A549 (cell line): ENCODE results near the gene UST. TPM values are rescaled to one million over a fixed set of nuclear protein-coding genes. Genes with fewer than 3 reads are reported as not detected.

ENCODE experiments used
- ATAC-seq, 2 experiments: fragments of 200-7000 bp in 1 of 2; fragments of >200 bp in 1 of 2; cut with Nextera tagmentation in 1 of 2; cut with Tn5 transposase in 1 of 2; 3 replicates each; pipeline versions ENCODE4 v1.8.0 to v1.9.1; 2018 to 2020; ENCODE audit warnings: mild to moderate bottlenecking in 1 of 2, moderate library complexity in 1 of 2
- CTCF ChIA-PET: fragments of 300-600 bp; sonication (Branson Sonifier 250); formaldehyde crosslinking; extraction: SDS; loops from one replicate; lab custom pipeline; 2021; ENCODE audit warnings: antibody characterized with exemption, inconsistent platforms; lab: Yijun Ruan, JAX
- POLR2A ChIA-PET: fragments of 350-600 bp; formaldehyde crosslinking; extraction: SDS; loops from one replicate; lab custom pipeline; 2021; ENCODE audit warnings: antibody characterized with exemption, inconsistent platforms; lab: Yijun Ruan, JAX
- DNase-seq, 2 experiments: peaks; one replicate each; pipeline versions ENCODE4 v3.0.0 to v3.0.0-alpha.2; 2011 to 2016; ENCODE audit warnings: low read depth in 1 of 2, low spot score in 1 of 2
- FAIRE-seq: peaks from 2 replicates; lab custom pipeline; 2011; peaks lifted over from hg19 to GRCh38; lab: Jason Lieb, UNC
- H3K27ac ChIP-seq, 2 experiments: fragments of >200 bp; sonication (Bioruptor Twin); formaldehyde crosslinking; 3 replicates each; pipeline ENCODE4 v1.5.1; 2016 to 2017
- H3K4me1 ChIP-seq: fragments of >200 bp; sonication (Bioruptor Twin); formaldehyde crosslinking; 3 replicates; pipeline ENCODE4 v1.6.1; 2016
- H3K4me2 ChIP-seq: fragments of >200 bp; sonication (Bioruptor Twin); formaldehyde crosslinking; 3 replicates; pipeline ENCODE4 v1.6.1; 2016
- H3K4me3 ChIP-seq: fragments of >200 bp; sonication (Bioruptor Twin); formaldehyde crosslinking; 3 replicates; pipeline ENCODE4 v1.5.1; 2016
- H3K9me3 ChIP-seq: fragments of >200 bp; sonication (Bioruptor Twin); formaldehyde crosslinking; 3 replicates; pipeline ENCODE4 v1.6.1; 2016
- BHLHE40 ChIP-seq: IDR thresholded peaks from 2 replicates; pipeline ENCODE4 v1.6.1; 2012; ENCODE audit warnings: low read depth, low read length, inconsistent platforms
- CBX8 ChIP-seq: fragments of 200-600 bp; sonication (generic); IDR thresholded peaks from 2 replicates; pipeline ENCODE4 v1.6.1; 2016
- CHD4 ChIP-seq: fragments of 200-600 bp; sonication (generic); IDR thresholded peaks from 2 replicates; pipeline ENCODE4 v1.6.1; 2016; ENCODE audit warnings: antibody characterized with exemption, mild to moderate bottlenecking, borderline replicate concordance
- EHMT2 ChIP-seq: fragments of 200-600 bp; sonication (generic); IDR thresholded peaks from 2 replicates; pipeline ENCODE4 v1.6.1; 2016; ENCODE audit warnings: antibody characterized with exemption, low read depth, mild to moderate bottlenecking, moderate library complexity
- ESRRA ChIP-seq: fragments of 150-350 bp; IDR thresholded peaks from 2 replicates; pipeline ENCODE4 v1.6.1; 2014; ENCODE audit warnings: mild to moderate bottlenecking, low read length, borderline replicate concordance
- HEYL ChIP-seq: fragments of 250-450 bp; sonication (Bioruptor Pico); IDR thresholded peaks from 2 replicates; pipeline ENCODE4 v1.8.0; 2021; ENCODE audit warnings: mild to moderate bottlenecking, moderate library complexity
- HOXA7 ChIP-seq: fragments of 250-450 bp; sonication (Bioruptor Pico); IDR thresholded peaks from 2 replicates; pipeline ENCODE4 v1.5.0; 2020; ENCODE audit warnings: mild to moderate bottlenecking, moderate library complexity
- HOXB5 ChIP-seq: fragments of 250-450 bp; sonication (Bioruptor Pico); IDR thresholded peaks from 2 replicates; pipeline ENCODE4 v1.5.0; 2020; ENCODE audit warnings: mild to moderate bottlenecking, moderate library complexity
- KDM5A ChIP-seq: fragments of 200-600 bp; sonication (generic); IDR thresholded peaks from 2 replicates; pipeline ENCODE4 v1.6.1; 2016; ENCODE audit warnings: antibody characterized with exemption, mild to moderate bottlenecking
- NPAS2 ChIP-seq: fragments of 250-450 bp; sonication (Bioruptor Pico); IDR thresholded peaks from 2 replicates; pipeline ENCODE4 v1.8.0; 2022; ENCODE audit warnings: mild to moderate bottlenecking, moderate library complexity, borderline replicate concordance
- NR3C1 ChIP-seq: fragments of >200 bp; sonication (Bioruptor Twin); formaldehyde crosslinking; IDR thresholded peaks from 3 replicates; pipeline ENCODE4 v1.6.1; 2017
- POLR2A ChIP-seq: IDR thresholded peaks from 2 replicates; pipeline ENCODE4 v1.6.1; 2012; ENCODE audit warnings: mild to moderate bottlenecking, low read length
- RARB ChIP-seq: fragments of 250-450 bp; sonication (Bioruptor Pico); IDR thresholded peaks from 2 replicates; pipeline ENCODE4 v1.8.0; 2021; ENCODE audit warnings: mild to moderate bottlenecking, moderate library complexity
- SMC3 ChIP-seq: fragments of >200 bp; sonication (Bioruptor Twin); formaldehyde crosslinking; IDR thresholded peaks from 3 replicates; pipeline ENCODE4 v1.6.1; 2018; ENCODE audit warnings: inconsistent platforms
- ZC3H11A ChIP-seq: fragments of 450-650 bp; IDR thresholded peaks from 2 replicates; pipeline ENCODE4 v1.6.1; 2014; ENCODE audit warnings: antibody characterized with exemption, mild to moderate bottlenecking
- ZFP36 ChIP-seq: fragments of 450-650 bp; IDR thresholded peaks from 2 replicates; pipeline ENCODE4 v1.6.1; 2014; ENCODE audit warnings: borderline replicate concordance; ENCODE audit not compliant: partially characterized antibody
- ZNF302 ChIP-seq: fragments of 250-450 bp; sonication (Bioruptor Pico); IDR thresholded peaks from 2 replicates; pipeline ENCODE4 v1.9.0; 2021; ENCODE audit warnings: inconsistent platforms, mild to moderate bottlenecking, moderate library complexity
- ZSCAN20 ChIP-seq: fragments of 250-450 bp; sonication (Bioruptor Pico); IDR thresholded peaks from 2 replicates; pipeline ENCODE4 v1.8.0; 2022; ENCODE audit warnings: mild to moderate bottlenecking, moderate library complexity
- WGBS: methylation state at CpG from one replicate; pipeline ENCODE4 v1.1.6; 2017; ENCODE audit errors: missing lambda C conversion rate; 5-methylcytosine and 5-hydroxymethylcytosine counted together
- polyA plus RNA-seq, 4 experiments: library from polyadenylated mRNA; depleted of rRNA in 3 of 4; stranded (reverse); fragments of >200 nt; fragmentation: RNase III in 1 of 4; extraction: RNeasy Plus Mini Kit Qiagen cat#74134 plus additional on column Dnase treatment in 1 of 4; gene quantifications; 2 replicates in 3 of 4; 3 replicates in 1 of 4; pipeline ENCODE4 v1.2.3, GENCODE V29; 2011 to 2017
- TF ChIP-seq, protein P1 (sequence below): fragments of 150-350 bp; IDR thresholded peaks from 2 replicates; pipeline ENCODE4 v1.6.1; 2014; ENCODE audit warnings: low read depth, mild to moderate bottlenecking, low read length
- TF ChIP-seq, protein P2 (sequence below): fragments of 250-450 bp; sonication (Bioruptor Pico); IDR thresholded peaks from 2 replicates; pipeline ENCODE4 v1.5.0; 2021; ENCODE audit warnings: mild to moderate bottlenecking, moderate library complexity, borderline replicate concordance

The UST gene
- polyA plus RNA-seq, 2 of the 4 experiments (the other 2 are of a cell fraction), result 0.54 to 1.7 TPM

DNA sequence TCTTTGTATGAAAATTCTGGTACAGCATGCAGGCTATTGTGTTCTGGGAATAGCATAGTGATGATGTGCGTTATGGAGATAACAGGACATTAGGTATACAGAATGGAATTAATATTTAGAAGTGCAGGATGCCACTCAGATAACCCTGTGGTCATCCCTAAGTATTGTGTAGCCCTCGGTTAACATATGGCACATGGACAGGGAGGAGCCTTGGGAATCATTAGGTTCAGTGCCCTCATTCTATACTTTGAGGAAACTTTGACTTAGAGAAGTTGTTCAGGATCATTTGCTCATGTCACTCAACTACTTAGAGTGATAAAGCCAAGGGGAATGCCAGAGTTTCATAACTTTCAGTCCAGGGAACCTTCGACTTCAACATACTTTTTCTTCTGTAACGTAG, 185.9 kb downstream of the UST start:
- ChIA-PET CTCF (no interaction called here), POLR2A (no interaction called here)

DNA sequence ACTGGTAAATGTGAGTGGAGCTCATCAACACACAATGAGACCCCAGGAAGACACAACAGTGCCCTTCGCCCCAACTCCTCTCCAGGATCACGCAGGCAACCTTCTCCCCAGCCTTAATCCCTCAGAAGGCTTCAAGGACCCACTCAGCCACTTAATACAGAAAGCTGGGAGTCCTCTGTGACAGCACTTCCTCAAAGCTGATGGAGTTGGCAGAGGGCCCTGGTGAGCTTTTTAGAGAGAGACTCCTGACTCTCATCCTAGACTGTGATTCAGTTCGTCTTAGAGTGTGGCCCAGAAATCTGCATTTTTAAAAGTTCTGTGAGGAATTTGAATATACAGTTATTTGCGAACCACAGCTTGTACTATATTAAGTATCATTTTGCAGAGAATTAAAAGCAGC, 187.7 kb downstream of the UST start:
- ChIA-PET CTCF (interaction anchor here (1.0 to 1.3 kb wide), 2 partner anchors 8 to 17 kb away, joined by 3 read pairs; no protein-coding TSS in a partner anchor), POLR2A (no interaction called here)
- Histone ChIP-seq H3K4me1 (no peaks in the 10 kb centered on the region), H3K27ac (no peak overlapping the region), H3K9me3 (no peaks in the 10 kb centered on the region), H3K4me2 (no peak overlapping the region)
- DNase-seq (no peak), ATAC-seq (no peak), FAIRE-seq (no peak)
- WGBS, result 34% methylated on average over 4 of the region's 4 CpGs
- TF ChIP-seq HEYL (CRISPR knock-in tag) (no peak), ZFP36 (no peak), BHLHE40 (no peak), NR3C1 (no peak), SMC3 (no peak), CBX8 (no peak), ESRRA (no peak), HOXB5 (CRISPR knock-in tag) (no peak), RARB (CRISPR knock-in tag) (no peak), ZNF302 (no peak), EHMT2 (no peak), POLR2A (no peak), ZSCAN20 (no peak), ZC3H11A (no peak), KDM5A (no peak)
- TF ChIP-seq, protein P1, sequence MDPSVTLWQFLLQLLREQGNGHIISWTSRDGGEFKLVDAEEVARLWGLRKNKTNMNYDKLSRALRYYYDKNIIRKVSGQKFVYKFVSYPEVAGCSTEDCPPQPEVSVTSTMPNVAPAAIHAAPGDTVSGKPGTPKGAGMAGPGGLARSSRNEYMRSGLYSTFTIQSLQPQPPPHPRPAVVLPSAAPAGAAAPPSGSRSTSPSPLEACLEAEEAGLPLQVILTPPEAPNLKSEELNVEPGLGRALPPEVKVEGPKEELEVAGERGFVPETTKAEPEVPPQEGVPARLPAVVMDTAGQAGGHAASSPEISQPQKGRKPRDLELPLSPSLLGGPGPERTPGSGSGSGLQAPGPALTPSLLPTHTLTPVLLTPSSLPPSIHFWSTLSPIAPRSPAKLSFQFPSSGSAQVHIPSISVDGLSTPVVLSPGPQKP, result no peak
- TF ChIP-seq, protein P2, sequence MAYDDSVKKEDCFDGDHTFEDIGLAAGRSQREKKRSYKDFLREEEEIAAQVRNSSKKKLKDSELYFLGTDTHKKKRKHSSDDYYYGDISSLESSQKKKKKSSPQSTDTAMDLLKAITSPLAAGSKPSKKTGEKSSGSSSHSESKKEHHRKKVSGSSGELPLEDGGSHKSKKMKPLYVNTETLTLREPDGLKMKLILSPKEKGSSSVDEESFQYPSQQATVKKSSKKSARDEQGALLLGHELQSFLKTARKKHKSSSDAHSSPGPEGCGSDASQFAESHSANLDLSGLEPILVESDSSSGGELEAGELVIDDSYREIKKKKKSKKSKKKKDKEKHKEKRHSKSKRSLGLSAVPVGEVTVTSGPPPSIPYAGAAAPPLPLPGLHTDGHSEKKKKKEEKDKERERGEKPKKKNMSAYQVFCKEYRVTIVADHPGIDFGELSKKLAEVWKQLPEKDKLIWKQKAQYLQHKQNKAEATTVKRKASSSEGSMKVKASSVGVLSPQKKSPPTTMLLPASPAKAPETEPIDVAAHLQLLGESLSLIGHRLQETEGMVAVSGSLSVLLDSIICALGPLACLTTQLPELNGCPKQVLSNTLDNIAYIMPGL (CRISPR knock-in tag), result no peak
- TF ChIP-seq, all 56 proteins: peak for 0
- no peak overlapping the region for H3K4me3 ChIP-seq

More for the DNA sequence above, 185.9 kb downstream of the UST start:
- Histone ChIP-seq H3K4me2 (no peak overlapping the region), H3K9me3 (no peaks in the 10 kb centered on the region), H3K27ac (no peak overlapping the region), H3K4me3 (no peak overlapping the region), H3K4me1 (no peaks in the 10 kb centered on the region)
- no peak for DNase-seq
- no peak for ATAC-seq
- 15% methylated on average over 4 of the region's 4 CpGs for WGBS
- no peak for FAIRE-seq
- TF ChIP-seq HOXA7 (CRISPR knock-in tag) (no peak), NPAS2 (CRISPR knock-in tag) (no peak), SMC3 (no peak)
- TF ChIP-seq, protein P2 (CRISPR knock-in tag), result no peak

DNA sequence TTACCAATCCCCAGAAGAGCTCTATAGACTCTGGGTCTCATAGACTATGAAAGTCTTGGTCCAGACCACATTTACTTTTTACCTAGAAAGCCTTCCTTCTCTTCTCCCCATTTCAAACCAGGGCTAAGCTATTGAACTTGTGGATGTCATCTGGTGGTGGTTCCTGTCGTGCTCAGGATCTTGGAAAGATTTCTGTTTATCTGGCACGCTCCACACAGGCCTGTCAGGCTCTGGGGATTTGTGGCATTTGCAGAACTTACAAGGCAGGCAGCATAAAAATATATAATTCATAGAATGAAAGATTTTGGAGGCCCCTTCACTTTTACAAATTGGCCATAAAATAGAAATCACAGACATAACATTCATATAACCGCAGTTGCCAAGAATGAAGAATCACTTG, 188.1 kb downstream of the UST start:
- Histone ChIP-seq H3K4me1 (no peaks in the 10 kb centered on the region), H3K27ac (no peak overlapping the region), H3K9me3 (no peaks in the 10 kb centered on the region), H3K4me3 (no peak overlapping the region), H3K4me2 (no peak overlapping the region)
- DNase-seq (no peak), FAIRE-seq (no peak), ATAC-seq (no peak)
- 49% methylated on average over 3 of the region's 3 CpGs for WGBS
- ChIA-PET POLR2A (no interaction called here), CTCF (interaction anchor here (1.0 to 1.3 kb wide), 2 partner anchors 9 to 17 kb away, joined by 3 read pairs; no protein-coding TSS in a partner anchor)
- TF ChIP-seq ZC3H11A, result no peak
- no peak for TF ChIP-seq HEYL (CRISPR knock-in tag)
- TF ChIP-seq CHD4, result no peak
